ENCODE data around the gene SCYGR2. TPM values are rescaled to one million over a fixed set of nuclear protein-coding genes. Genes with fewer than 3 reads are reported as not detected.

SCYGR2 gene
- total and polyA plus RNA-seq, 2 donors (not counting 3 experiments of a cell fraction or from before 2014, with no cell fraction given) = not detected

DNA sequence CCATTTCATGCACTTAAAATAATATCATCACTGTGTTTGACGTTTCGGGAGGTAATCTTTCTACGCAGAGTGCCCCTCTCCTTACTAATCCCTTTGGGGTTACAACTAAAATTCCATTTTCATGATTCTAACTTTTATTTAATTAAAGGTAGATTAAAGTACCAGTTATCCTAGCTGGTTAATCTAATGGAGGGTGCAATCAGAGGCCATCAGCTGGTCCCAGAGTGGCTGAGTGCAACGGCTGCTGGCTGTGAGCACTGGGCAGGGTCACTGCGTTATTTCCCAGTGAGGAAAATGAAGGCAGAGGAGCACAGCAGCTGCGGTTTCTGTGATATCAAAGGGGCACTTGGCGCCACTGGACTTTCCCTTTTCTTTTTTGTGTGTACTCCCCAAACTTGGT, 30.7 kb downstream of the SCYGR2 start:
- no peaks in the 10 kb centered on the region for H3K79me2 ChIP-seq (ENCODE audit: control insufficient read depth, insufficient read depth, low read length)
- H3K4me2 ChIP-seq (ENCODE audit: insufficient read depth, low read length) = no peak overlapping the region
- no peak overlapping the region for H3K27ac ChIP-seq (ENCODE audit: insufficient read depth, low read depth, low read length)
- no peak overlapping the region for H3K9ac ChIP-seq (replicated peaks; ENCODE audit: extremely low read depth, insufficient read depth, low read length)
- H3K9me1 ChIP-seq (replicated peaks; ENCODE audit: control insufficient read depth, extremely low read depth, insufficient read depth, low read length) = no peaks in the 10 kb centered on the region
- H3K36me3 ChIP-seq (ENCODE audit: control insufficient read depth in 2 of 2, extremely low read depth in 1 of 2, insufficient read depth in 2 of 2, low read length in 2 of 2) = no peaks in the 10 kb centered on the region
- dilution Hi-C loops (cut with MboI; ENCODE audit: extremely low pct_ligation_motif_present, low sequenced_read_pairs) (no loop called here), intact Hi-C loops (cut with micrococcal nuclease) (no loop called here)
- FAIRE-seq = no peak
- H4K20me1 ChIP-seq (replicated peaks; ENCODE audit: control insufficient read depth, extremely low read depth, insufficient read depth, low read length) = no peaks in the 10 kb centered on the region
- DNase-seq (ENCODE audit: low read depth, low spot score) = no peak
- H2AFZ ChIP-seq (ENCODE audit: low read depth, low read length) = no peak overlapping the region
- no peaks in the 10 kb centered on the region for H3K4me1 ChIP-seq (ENCODE audit: control insufficient read depth, extremely low read depth, insufficient read depth, low read length)
- ChIA-PET POLR2A (no interaction called here), CTCF (no interaction called here)
- TF ChIP-seq CTCF (IDR thresholded peaks at IDR 0.05; ENCODE audit: extremely low read depth in 1 of 2, insufficient read depth in 1 of 2, low read depth in 1 of 2, low read length in 2 of 2) = no peak
- H3K9me3 ChIP-seq (replicated peaks; ENCODE audit: control insufficient read depth, insufficient read depth, low read length) = no peaks in the 10 kb centered on the region
- BruUV-seq (replicated peaks) = no TSS peak
- peaks cover 2 to 3% of the 10 kb centered on the region in 2 experiments for H3K27me3 ChIP-seq (ENCODE audit: control insufficient read depth in 2 of 2, insufficient read depth in 2 of 2, low read length in 2 of 2)
- H3K4me3 ChIP-seq (replicated peaks in 1 of 3; ENCODE audit: insufficient read depth in 1 of 3, low read depth in 1 of 3, low read length in 3 of 3) = no peak overlapping the region

GRCh38 chr2:227630322-227630721, 31.6 kb downstream of the SCYGR2 start:
- no peaks in the 10 kb centered on the region for H3K36me3 ChIP-seq (ENCODE audit: control insufficient read depth in 2 of 2, extremely low read depth in 1 of 2, insufficient read depth in 2 of 2, low read length in 2 of 2)
- intact Hi-C loops (cut with micrococcal nuclease) (no loop called here), dilution Hi-C loops (cut with MboI; ENCODE audit: extremely low pct_ligation_motif_present, low sequenced_read_pairs) (no loop called here)
- no peak overlapping the region for H3K4me2 ChIP-seq (ENCODE audit: insufficient read depth, low read length)
- no peak overlapping the region for H3K4me3 ChIP-seq (replicated peaks in 1 of 3; ENCODE audit: insufficient read depth in 1 of 3, low read depth in 1 of 3, low read length in 3 of 3)
- H3K27me3 ChIP-seq (ENCODE audit: control insufficient read depth in 2 of 2, insufficient read depth in 2 of 2, low read length in 2 of 2) = peaks cover 2 to 3% of the 10 kb centered on the region in 2 experiments
- BruUV-seq (replicated peaks) = no TSS peak
- TF ChIP-seq POLR2AphosphoS5 (IDR thresholded peaks at IDR 0.05; ENCODE audit: insufficient read depth, low read depth, low read length) (no peak), POLR2A (IDR thresholded peaks at IDR 0.05; ENCODE audit: low read depth, low read length) (no peak), JUN (IDR thresholded peaks at IDR 0.05; ENCODE audit: borderline replicate concordance, insufficient read depth, insufficient read length, low read depth) (no peak), FOS (IDR thresholded peaks at IDR 0.05; ENCODE audit: borderline replicate concordance, insufficient read depth, low read length) (no peak), MYC (IDR thresholded peaks at IDR 0.05; ENCODE audit: low read depth, low read length) (no peak), GATA2 (IDR thresholded peaks at IDR 0.05; ENCODE audit: insufficient read depth, insufficient read length, low read depth, low read length) (no peak), EZH2 (IDR thresholded peaks at IDR 0.05; ENCODE audit: borderline replicate concordance, low read depth, low read length, severe bottlenecking) (no peak), CTCF (IDR thresholded peaks at IDR 0.05; ENCODE audit: extremely low read depth in 1 of 2, insufficient read depth in 1 of 2, low read depth in 1 of 2, low read length in 2 of 2) (no peak)
- TF ChIP-seq, protein P1, sequence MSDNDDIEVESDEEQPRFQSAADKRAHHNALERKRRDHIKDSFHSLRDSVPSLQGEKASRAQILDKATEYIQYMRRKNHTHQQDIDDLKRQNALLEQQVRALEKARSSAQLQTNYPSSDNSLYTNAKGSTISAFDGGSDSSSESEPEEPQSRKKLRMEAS (IDR thresholded peaks at IDR 0.05; ENCODE audit: insufficient read depth, insufficient read length) = no peak
- CTCF ChIA-PET = interaction anchor here (1.2 to 2.1 kb wide), 2 partner anchors 9 to 28 kb away, joined by 6 to 7 read pairs; no protein-coding TSS in a partner anchor
- no peak for FAIRE-seq
- H3K79me2 ChIP-seq (ENCODE audit: control insufficient read depth, insufficient read depth, low read length) = no peaks in the 10 kb centered on the region
- no peaks in the 10 kb centered on the region for H4K20me1 ChIP-seq (replicated peaks; ENCODE audit: control insufficient read depth, extremely low read depth, insufficient read depth, low read length)
- H3K27ac ChIP-seq (ENCODE audit: insufficient read depth, low read depth, low read length) = no peak overlapping the region
- H3K9me3 ChIP-seq (replicated peaks; ENCODE audit: control insufficient read depth, insufficient read depth, low read length) = no peaks in the 10 kb centered on the region
- H3K4me1 ChIP-seq (ENCODE audit: control insufficient read depth, extremely low read depth, insufficient read depth, low read length) = no peaks in the 10 kb centered on the region
- no peak overlapping the region for H3K9ac ChIP-seq (replicated peaks; ENCODE audit: extremely low read depth, insufficient read depth, low read length)
- no peak overlapping the region for H2AFZ ChIP-seq (ENCODE audit: low read depth, low read length)
- POLR2A ChIA-PET = no interaction called here
- H3K9me1 ChIP-seq (replicated peaks; ENCODE audit: control insufficient read depth, extremely low read depth, insufficient read depth, low read length) = no peaks in the 10 kb centered on the region
- DNase-seq (ENCODE audit: low read depth, low spot score) = no peak
